WERI-Rb-1 (cell line): ENCODE measurements around the gene IFT43.
A peak's percentile ranks its signal among the peaks of the same experiment; 100 is the strongest.

Experiments
- DNase-seq: peaks from one replicate; pipeline ENCODE4 v3.0.0-alpha.2; 2020
- H3K27ac ChIP-seq: fragments of 250-450 bp; sonication (Bioruptor Pico); 2 replicates; pipeline ENCODE4 v1.5.1; 2020; ENCODE audit warnings: mild to moderate bottlenecking, moderate library complexity
- H3K27me3 ChIP-seq: fragments of 250-450 bp; sonication (Bioruptor Pico); 2 replicates; pipeline ENCODE4 v1.5.1; 2021; ENCODE audit warnings: mild to moderate bottlenecking, low read depth, moderate library complexity; ENCODE audit not compliant: insufficient read depth, severe bottlenecking
- H3K36me3 ChIP-seq: fragments of 250-450 bp; sonication (Bioruptor Pico); 2 replicates; pipeline ENCODE4 v1.5.1; 2020; ENCODE audit warnings: mild to moderate bottlenecking, moderate library complexity
- H3K4me3 ChIP-seq: 2 replicates; pipeline ENCODE4 v1.5.1; 2011; ENCODE audit warnings: low read depth, mild to moderate bottlenecking, control low read depth, low read length
- H3K9me3 ChIP-seq: fragments of 250-450 bp; sonication (Bioruptor Pico); 2 replicates; pipeline ENCODE4 v1.5.1; 2021; ENCODE audit warnings: mild to moderate bottlenecking, moderate library complexity; ENCODE audit not compliant: severe bottlenecking
- CTCF ChIP-seq: IDR thresholded peaks from 2 replicates; pipeline ENCODE4 v1.5.1; 2011; ENCODE audit warnings: low read depth, mild to moderate bottlenecking, control low read depth, inconsistent platforms, low read length

The IFT43 gene

DNA sequence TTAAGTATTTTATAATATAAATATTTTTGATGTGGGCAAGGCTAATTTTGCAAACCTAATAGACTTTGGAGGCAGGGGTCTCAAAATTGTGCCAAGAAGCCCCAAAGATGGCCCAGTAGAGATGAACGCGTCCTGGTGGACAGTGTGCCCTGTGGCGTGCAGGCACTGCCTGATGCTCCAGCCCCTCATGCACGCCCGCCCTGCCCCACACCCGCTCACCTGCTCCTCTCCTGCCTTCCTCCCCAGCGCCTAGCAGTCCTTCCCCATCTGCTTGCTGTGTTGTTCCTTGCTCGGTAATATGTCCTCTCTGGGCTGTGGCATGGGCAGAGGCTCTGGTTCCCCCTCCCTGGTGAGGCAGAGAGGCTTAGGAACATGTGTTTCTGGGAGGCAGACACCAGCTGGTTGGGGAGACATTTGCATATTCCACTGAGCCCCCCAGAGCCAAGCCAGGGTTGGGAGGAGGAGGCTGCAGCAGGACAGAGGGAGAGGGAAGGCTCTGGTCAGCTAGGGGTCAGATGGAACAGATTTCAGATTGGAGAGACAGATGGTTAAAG lies 119.3 kb downstream of the IFT43 start:
- peak; percentile 63 for DNase-seq
- H3K4me3 ChIP-seq: no peak overlapping the region
- no peaks in the 10 kb centered on the region for H3K9me3 ChIP-seq

GRCh38 chr14:76106188-76106587 lies 120.6 kb downstream of the IFT43 start:
- Histone ChIP-seq H3K27ac (no peak overlapping the region), H3K9me3 (no peaks in the 10 kb centered on the region), H3K36me3 (no peaks in the 10 kb centered on the region), H3K4me3 (no peak overlapping the region), H3K27me3 (no peaks in the 10 kb centered on the region)
- TF ChIP-seq CTCF: no peak
- DNase-seq: no peak

More for the DNA sequence above, 119.3 kb downstream of the IFT43 start:
- Histone ChIP-seq H3K27ac (no peak overlapping the region), H3K27me3 (no peaks in the 10 kb centered on the region), H3K36me3 (no peaks in the 10 kb centered on the region)
- no peak for TF ChIP-seq CTCF

DNA sequence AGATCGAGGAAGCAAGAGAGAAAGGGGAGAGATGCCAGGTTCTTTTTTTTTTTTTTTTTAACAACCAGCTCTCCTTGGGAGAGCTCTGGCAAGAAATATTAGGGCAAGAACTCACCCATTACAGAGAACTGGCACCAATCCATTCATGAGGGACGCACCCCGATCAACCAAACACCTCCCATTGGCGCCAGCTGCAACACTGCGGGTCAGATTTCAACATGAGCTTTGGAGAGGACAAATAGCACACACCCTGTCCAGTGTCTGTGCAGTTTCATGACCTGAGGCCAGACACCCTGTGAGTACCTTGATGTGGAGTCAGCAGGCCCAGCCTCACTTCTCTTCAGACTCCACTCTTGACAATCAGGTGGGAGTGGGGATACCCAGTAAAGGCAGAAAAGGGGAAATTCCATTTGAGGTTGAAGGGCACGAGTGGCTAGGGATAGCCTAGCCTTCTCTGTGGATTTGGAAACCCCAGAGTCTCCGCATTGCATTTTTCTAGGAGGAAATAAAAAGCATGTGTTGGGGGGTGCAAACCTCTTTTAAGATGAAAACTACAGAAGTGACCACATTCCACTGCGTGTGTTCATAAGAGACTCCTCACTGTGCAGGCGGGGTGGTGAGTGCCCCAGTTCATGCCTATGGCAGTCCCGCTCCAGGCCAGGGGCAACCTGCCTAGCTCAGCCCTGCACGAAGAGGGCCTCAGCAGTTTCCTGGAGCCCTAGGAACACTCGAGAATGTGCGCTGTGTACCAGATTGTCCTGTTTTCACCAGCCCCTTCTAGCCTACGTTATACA lies 123.7 kb downstream of the IFT43 start:
- H3K4me3 ChIP-seq: no peak overlapping the region
- no peak overlapping the region for H3K27ac ChIP-seq
- H3K27me3 ChIP-seq: no peaks in the 10 kb centered on the region
- no peak for TF ChIP-seq CTCF
- H3K9me3 ChIP-seq: no peaks in the 10 kb centered on the region
- no peaks in the 10 kb centered on the region for H3K36me3 ChIP-seq
- no peak for DNase-seq

DNA sequence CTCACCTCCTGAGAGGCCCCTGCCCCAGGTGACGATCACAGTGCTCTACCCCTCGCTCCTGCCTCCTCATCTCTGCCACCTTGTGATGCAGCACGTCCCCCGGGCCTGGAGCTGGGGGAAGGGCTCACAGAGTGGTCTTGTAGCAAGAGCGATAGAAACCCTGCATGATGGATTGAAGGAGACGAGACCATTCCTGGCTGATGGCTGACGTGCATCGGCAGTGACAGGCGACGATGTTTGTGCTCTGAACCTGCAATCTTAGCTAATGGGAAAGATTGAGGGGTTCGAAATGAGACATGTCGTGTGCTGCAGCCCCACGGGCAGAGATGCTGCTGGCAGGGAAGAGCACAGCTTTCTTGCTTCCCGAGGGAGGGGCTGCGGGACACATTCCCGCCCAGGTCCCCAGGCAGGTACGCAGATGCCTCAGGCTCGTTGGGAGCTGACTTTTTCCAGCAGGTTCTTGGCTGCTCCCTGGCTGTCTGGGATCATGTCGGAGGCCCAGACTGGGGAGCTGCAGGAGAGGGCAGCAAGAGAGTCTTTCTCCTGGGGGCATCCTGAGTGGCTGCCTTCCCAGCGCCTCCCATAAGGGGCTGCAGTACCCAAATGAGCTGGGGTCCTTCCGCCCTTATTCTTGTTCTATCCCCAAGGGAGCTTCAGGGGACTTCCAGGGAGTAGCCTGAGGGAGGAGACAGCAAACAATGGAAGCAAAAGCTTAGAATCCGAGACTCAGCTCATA lies 127.5 kb downstream of the IFT43 start:
- DNase-seq: no peak
- Histone ChIP-seq H3K27ac (no peak overlapping the region), H3K4me3 (no peak overlapping the region), H3K9me3 (no peaks in the 10 kb centered on the region), H3K36me3 (no peaks in the 10 kb centered on the region), H3K27me3 (no peaks in the 10 kb centered on the region)
- no peak for TF ChIP-seq CTCF

DNA sequence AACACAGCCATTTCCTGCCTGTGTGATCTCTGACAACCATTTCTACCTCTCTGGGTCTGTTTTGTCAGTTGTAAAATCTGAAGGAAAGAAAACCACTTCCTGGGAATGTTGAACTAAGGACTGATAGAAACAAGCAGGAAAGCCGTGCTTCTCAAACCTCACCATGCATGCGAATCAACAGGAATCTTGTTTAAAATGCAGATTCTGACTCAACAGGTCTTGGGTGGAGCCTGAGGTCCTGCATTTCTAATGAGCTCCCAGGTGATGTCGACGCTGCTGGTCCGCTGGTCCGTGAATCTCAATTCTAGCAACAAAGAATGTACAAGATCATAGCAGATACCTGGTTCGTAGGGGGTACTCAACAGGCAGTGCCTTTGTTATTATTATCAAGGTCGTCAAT lies 128.1 kb downstream of the IFT43 start:
- Histone ChIP-seq H3K4me3 (no peak overlapping the region), H3K27me3 (no peaks in the 10 kb centered on the region), H3K27ac (no peak overlapping the region), H3K36me3 (no peaks in the 10 kb centered on the region), H3K9me3 (no peaks in the 10 kb centered on the region)
- no peak for DNase-seq
- TF ChIP-seq CTCF: no peak
